HG02623 (cell line): ENCODE results near the gene CALML5.

Experiments
- ATAC-seq: cut with Tn5 transposase; IDR thresholded peaks from one replicate; pipeline ENCODE4 v1.9.1; 2021; ENCODE audit warnings: moderate library complexity; ENCODE audit not compliant: unreplicated experiment

Gene CALML5

GRCh38 chr10:5517546-5517945 is 18.2 kb upstream of the CALML5 start:
- ATAC-seq = no peak

- no peak for ATAC-seq
These were observed 16.8 kb upstream of the CALML5 start for GRCh38 chr10:5515948-5516761.

DNA sequence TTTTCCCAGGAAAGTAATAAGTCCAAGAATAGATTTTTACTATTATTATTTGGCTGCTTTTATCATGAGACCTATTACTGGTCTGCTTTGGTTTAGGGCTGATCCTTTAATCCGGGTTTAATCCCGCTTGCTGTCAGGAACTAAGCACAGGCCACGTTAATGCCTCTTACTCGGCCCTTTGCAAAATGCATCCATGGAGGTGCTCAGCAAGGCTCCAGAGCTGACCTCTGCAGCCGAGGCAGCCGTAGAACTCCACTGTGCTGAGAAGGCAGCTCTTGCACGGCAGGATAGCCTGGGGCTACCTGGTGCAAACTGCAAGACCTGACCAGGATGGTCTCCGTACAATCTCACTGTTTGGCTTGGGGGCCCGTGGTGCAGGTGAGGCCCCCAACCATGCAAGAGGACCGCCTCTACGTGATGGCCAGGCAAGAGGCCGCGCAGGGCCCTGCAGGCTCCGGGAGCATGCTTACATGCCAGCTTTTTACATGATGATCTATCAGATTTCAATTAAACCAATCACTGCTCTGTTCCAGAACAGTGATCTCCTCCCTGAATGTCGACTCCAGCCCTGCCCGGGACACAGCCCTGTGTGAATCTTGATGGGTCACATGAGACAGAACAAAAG is 15.0 kb upstream of the CALML5 start:
- ATAC-seq = no peak

- ATAC-seq = no peak
These were observed 13.7 kb upstream of the CALML5 start for GRCh38 chr10:5512881-5513612.

- ATAC-seq = no peak
These were observed 13.0 kb upstream of the CALML5 start for GRCh38 chr10:5512331-5512730.

DNA sequence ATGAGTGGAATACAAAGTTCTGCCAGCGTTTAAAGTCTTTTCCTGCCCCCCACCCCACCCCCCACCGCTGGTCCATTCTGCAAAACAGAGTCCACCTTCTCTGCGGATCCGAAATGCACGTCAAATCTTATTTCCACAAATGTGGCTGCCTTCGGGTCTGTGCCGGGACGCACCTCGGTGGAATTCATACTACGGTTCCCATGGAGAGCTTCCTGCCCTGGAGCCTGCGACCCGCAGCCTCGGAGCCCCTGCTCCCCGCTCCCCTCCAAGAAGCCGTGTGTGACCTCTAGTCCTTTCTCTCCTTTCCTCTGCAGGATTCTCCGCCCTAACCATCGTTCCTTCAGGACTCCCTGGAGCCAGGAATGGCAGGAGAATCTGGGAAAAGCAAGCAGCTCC is 12.5 kb upstream of the CALML5 start:
- no peak for ATAC-seq

DNA sequence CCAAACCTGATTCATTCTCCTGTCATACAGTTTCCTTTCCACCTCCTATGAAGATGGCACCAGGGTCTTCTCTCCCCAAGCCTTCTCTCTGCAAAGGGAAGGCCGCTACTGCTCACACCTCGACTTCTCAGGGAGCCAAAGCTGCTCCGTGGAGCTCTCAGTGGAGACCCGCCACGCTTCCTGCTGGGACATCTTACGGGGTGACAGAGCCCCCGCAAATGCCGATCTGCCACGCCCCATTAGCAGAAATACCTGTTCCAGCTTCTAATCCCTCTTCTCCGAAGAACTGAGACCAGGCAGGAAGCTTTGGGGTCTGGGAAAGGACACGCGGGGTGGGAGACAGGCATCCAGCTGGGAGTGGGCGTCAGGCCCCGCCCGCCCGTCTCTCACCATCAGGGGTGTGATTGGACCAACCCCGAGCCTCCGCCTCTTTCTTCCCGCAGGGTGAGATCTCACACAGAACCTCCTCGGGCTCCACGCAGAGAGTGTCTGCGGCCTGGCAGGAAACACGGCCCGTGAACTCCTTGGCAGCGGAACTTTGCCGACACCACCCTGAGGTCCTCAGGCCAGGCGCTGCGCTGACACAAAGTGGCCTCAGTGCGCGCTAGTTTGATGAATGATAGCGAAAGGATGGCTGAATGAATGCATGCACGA is 12.0 kb upstream of the CALML5 start:
- no peak for ATAC-seq

DNA sequence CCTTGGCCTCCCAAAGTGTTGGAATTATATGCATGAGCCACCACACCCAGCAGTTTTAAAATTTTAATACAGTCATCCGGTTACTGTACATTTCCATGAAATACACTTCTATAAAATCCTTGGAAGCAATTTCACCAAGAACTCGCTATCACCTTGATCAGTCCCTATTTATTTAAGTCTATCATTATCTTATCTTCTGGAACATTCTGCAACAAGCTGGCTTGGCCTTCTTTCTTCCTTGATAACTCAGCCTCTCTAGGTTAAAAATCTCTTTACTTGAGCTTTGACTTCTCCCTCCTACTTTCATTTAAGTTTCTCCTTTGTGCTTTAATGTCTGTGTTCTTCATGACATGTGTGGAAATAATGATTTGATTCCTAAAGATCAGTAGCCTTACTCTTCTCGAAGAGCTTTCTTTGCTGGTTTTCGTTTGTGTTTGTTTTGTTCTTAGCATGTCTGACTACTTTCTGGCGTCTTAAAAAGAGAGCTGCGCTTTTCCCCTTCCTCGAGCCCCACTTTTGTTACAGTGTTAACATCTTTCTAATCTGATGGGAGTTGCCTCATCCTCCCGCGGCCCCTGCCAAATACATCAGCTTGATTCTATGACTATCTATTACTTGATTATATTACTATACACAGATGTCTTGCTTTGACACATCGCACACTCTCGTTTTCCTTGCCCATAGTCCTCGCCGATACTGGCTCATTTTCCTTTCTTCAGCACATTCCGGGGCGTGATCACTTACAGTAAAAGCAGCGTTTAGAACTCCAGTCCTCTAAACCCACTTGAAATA is 11.1 kb upstream of the CALML5 start:
- no peak for ATAC-seq

DNA sequence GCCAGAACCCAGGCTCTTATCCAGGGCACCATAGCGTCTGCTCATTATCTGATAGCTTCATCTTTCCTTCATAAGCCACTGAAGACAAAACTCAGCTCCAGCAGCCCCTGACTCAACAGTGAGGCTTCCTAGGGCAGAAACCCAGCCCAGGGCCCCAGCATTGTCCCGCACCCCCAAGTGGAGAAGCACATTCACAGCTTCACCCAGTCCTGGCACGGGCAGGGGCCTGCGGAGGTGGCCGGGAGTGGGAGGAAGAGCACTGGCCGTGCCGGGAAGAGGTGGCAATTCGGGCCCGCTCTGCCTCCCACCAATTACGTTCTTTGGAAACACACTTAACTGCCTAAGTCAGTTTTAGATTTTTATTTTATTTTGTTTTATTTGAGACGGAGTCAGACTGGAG is 10.3 kb upstream of the CALML5 start:
- ATAC-seq = no peak

DNA sequence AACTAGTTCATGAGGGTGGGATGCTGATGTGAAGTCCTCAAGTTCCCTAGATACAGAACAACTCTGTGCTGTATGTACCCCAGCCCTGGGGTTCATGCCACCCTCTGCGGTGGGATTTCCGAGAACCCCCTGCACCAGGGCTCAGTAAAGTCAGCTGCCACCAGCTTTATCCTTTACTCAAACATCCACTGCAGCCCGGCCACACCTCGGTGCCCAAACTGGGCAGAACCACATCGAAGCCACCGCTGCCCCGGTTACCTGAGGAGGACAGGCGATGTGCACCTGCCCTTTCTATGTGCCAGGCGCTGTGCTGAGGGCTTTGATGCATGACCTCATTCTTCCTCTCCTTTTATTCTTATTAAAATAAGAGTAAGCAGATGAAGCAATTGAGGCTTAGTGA is 9.9 kb upstream of the CALML5 start:
- ATAC-seq = no peak

GRCh38 chr10:5508786-5509185 is 9.4 kb upstream of the CALML5 start:
- no peak for ATAC-seq

DNA sequence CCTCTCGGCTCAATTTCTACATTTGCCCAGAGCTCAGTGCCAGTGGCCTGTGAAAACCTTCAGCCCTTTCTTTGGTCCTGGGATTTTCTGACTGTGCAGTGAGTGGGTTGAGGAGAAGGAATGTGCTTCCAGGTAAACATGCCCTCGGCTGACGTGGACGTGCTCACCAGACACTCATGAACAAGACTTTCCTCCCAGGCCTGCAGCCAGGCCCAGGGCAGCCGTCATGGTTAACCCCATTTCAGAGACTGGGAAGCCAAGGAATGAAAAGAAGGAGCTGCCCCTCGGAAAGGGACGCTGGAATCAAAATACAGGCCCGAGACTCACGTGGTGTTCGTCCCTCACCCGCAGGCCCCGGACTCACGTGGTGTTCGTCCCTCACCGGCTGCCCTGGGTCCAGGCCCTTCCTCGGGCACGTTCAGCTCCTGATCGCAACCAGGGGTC is 8.8 kb upstream of the CALML5 start:
- no peak for ATAC-seq

DNA sequence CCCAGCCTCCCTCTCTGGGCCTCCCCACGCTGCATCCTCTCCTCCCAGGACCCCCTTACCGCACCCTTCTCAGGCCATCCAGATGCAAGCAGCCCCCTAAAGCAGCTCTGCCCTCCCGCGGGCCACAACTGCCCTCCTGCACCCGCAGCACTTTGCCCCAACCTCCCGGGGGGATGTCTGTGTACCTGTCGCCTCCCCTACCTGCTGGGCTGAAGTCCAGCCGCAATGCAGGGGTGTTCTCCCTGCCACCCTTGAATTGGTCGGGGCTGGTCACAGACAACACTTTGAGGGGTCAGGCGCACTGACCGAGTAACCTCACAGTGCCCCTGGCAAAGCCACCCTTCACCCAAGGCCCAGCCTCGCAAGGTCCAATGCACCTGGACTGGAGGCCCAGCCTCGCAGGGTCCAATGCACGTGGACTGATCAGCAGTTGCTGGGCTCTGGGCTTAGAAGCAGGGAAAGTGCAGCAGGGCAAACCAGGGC is 8.3 kb upstream of the CALML5 start:
- no peak for ATAC-seq

DNA sequence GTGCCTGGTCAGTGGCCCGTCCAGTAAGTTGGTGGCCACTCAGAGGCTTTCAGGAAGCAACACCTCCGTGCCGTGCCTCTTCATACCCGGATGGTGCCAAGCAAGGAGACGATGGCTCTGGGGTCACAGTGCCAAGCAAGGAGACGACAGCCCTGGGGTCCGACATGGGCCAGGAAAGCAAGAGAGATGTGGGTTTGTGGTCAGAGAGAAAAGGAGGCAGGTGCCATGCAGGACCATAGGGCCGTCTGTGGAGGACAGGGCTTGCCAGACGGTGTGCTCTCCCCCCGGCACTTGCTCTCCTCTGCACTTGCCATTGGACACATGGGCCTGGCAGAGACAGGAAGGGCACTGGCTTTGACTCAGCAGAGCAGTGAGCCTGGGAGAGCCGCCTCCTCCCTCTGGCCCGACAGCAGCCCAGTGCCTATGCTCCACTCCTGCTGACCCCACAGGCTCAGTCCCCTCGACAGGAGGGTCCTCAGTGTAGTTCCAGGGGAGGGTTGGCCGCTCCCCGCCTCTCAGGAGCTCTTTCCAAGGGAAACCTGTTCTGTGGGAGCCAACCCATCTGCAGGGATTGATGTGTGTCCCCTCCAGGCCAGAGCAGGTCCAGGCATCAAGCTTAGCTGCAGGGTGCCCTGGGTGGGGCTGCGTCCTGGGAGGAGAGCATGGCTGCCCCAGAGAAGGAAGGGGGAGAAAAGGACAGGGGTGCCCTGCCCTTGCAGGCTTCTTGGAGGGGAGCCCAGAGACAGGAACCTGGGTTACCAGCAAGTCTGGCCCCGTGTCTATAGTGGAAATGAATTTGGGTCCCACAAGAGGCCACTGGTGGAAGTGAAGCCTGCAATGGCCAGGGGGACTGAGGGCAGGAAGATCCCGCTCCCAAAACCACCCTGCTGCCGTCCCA is 7.6 kb upstream of the CALML5 start:
- ATAC-seq = no peak

- no peak for ATAC-seq
These were observed 6.9 kb upstream of the CALML5 start for GRCh38 chr10:5506246-5506645.

GRCh38 chr10:5504146-5505072 is 5.0 kb upstream of the CALML5 start:
- no peak for ATAC-seq

GRCh38 chr10:5503477-5503835 is 4.1 kb upstream of the CALML5 start:
- no peak for ATAC-seq
